AG04450 (cell line): ENCODE data around the gene PALLD. TPM values are rescaled to one million over a fixed set of nuclear protein-coding genes. Genes with fewer than 3 reads are reported as not detected.

ENCODE experiments used
- CTCF ChIA-PET: fragments of 300-600, 350-600 bp; formaldehyde crosslinking; extraction: SDS; loops from one replicate; lab custom pipeline; 2022; ENCODE audit warnings: antibody characterized with exemption, inconsistent platforms; lab: Charles Lee
- POLR2A ChIA-PET: fragments of 350-600 bp; formaldehyde crosslinking; extraction: SDS; loops from one replicate; lab custom pipeline; 2021; ENCODE audit warnings: antibody characterized with exemption, inconsistent platforms; lab: Yijun Ruan, JAX
- DNase-seq: peaks from one replicate; pipeline ENCODE4 v3.0.0-alpha.2; 2011; ENCODE audit warnings: low read depth, low spot score
- H3K27ac ChIP-seq: one replicate; pipeline ENCODE4 v1.5.1; 2012; ENCODE audit warnings: low read depth, low read length, control low read depth
- H3K27me3 ChIP-seq: one replicate; pipeline ENCODE4 v1.6.0; 2012; ENCODE audit warnings: low read length; ENCODE audit not compliant: control insufficient read depth, insufficient read depth
- H3K4me3 ChIP-seq: 2 replicates; pipeline ENCODE4 v1.5.1; 2011; ENCODE audit warnings: mild to moderate bottlenecking, low read depth, low read length, control low read depth
- H3K9me3 ChIP-seq: 2 replicates; pipeline ENCODE4 v1.5.1; 2012; ENCODE audit warnings: low read length; ENCODE audit not compliant: control insufficient read depth, insufficient read depth
- polyA plus RNA-seq: library from polyadenylated mRNA; depleted of rRNA; stranded (reverse); fragments of >200 nt; gene quantifications from 2 replicates; pipeline ENCODE4 v1.2.3, GENCODE V29; 2011
- TF ChIP-seq, protein P1 (sequence below): IDR thresholded peaks from 2 replicates; pipeline ENCODE4 v1.5.1; 2011; ENCODE audit warnings: low read depth, low read length, control low read depth, inconsistent platforms

The PALLD gene
- polyA plus RNA-seq, 1 experiment = 159 TPM

DNA sequence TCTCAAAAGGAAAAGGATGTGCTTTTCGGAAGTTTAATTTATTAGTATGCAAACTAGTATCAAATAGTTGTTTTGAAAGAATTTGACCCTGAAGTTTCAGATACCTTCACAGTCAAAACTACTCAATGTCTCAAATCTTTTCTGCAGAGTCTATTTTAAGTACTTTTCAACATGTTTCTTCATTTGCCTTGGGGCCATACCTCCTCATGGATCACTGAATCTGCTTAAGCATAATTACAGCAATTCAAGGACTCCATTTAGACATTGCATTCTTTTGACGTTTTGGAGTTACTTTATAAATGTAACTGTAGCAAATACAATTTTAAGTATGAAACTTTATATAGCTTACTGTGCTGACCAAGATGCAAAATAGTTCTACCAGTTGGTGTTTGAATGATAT, 25.5 kb downstream of the PALLD start:
- Histone ChIP-seq H3K27me3 (no peaks in the 10 kb centered on the region), H3K27ac (no peak overlapping the region), H3K9me3 (no peaks in the 10 kb centered on the region), H3K4me3 (no peak overlapping the region)
- TF ChIP-seq, protein P1, sequence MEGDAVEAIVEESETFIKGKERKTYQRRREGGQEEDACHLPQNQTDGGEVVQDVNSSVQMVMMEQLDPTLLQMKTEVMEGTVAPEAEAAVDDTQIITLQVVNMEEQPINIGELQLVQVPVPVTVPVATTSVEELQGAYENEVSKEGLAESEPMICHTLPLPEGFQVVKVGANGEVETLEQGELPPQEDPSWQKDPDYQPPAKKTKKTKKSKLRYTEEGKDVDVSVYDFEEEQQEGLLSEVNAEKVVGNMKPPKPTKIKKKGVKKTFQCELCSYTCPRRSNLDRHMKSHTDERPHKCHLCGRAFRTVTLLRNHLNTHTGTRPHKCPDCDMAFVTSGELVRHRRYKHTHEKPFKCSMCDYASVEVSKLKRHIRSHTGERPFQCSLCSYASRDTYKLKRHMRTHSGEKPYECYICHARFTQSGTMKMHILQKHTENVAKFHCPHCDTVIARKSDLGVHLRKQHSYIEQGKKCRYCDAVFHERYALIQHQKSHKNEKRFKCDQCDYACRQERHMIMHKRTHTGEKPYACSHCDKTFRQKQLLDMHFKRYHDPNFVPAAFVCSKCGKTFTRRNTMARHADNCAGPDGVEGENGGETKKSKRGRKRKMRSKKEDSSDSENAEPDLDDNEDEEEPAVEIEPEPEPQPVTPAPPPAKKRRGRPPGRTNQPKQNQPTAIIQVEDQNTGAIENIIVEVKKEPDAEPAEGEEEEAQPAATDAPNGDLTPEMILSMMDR = no peak
- ChIA-PET CTCF (interaction anchor here (0.6 to 1.6 kb wide), 2 partner anchors 63 to 191 kb away, joined by 3 to 5 read pairs; no protein-coding TSS in a partner anchor), POLR2A (interaction anchor here (0.5 to 1.0 kb wide), 2 partner anchors 186 to 202 kb away, joined by 3 to 4 read pairs; no protein-coding TSS in a partner anchor)
- no peak for DNase-seq

DNA sequence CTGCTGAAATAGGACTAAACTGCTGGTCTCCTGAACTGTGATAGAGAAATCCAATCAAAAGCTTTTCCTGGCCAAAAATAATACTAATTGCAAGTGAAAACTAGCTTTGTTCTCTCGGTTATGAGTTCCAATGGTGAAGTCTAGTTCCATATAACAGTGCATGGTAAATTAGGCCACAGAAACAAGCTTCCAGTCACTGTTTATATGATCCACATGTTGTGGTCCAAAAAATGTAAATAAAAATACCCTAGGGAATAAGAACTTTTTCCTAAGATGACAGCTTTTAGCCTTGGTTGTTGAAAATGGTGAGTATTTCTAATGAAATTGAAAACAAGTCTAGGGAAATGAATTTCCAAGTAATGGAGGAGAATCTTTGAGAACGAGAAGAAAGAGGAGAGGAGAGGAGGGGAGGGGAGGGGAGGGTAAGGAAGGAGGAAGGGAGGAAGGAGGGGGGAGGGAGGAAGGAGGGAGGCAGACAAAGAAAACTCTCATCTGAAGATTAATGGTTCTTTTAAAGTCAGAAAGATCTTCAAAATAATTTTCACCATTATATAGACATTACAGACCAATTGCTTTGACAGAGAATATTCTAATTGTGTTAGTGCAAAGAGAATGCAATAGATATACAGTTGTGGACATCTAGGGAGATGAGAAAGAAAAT, 26.1 kb downstream of the PALLD start:
- no peak overlapping the region for H3K27ac ChIP-seq
- no peak for DNase-seq
- CTCF ChIA-PET = interaction anchor here (0.6 to 1.6 kb wide), 5 partner anchors 7 to 273 kb away, joined by 3 to 5 read pairs (median 4); no protein-coding TSS in a partner anchor
- TF ChIP-seq, protein P1 = no peak
- H3K9me3 ChIP-seq = no peaks in the 10 kb centered on the region
- H3K4me3 ChIP-seq = no peak overlapping the region
- H3K27me3 ChIP-seq = no peaks in the 10 kb centered on the region
- POLR2A ChIA-PET = interaction anchor here (0.5 to 1.0 kb wide), 2 partner anchors 185 to 202 kb away, joined by 3 to 4 read pairs; no protein-coding TSS in a partner anchor

DNA sequence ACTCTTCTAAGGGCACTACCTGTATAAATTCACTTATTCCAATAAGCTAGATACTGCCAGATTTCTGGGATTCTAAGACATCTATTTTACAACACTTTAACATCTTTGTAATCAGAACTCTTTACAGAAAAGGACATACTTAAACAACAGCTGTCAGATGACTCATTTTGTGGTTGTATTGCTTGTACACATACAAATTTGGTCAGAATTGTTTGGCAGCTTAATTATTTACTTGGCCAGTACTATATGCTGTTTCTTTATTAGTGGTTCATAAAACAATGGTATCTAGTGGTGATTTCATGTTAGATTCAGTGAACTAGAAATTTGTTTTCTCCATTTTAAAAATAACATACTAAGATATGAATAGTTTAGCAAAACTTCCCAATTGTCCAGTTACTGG, 27.2 kb downstream of the PALLD start:
- H3K27ac ChIP-seq = no peak overlapping the region
- TF ChIP-seq, protein P1 = no peak
- peak; percentile 62 for DNase-seq
- POLR2A ChIA-PET = no interaction called here
- CTCF ChIA-PET = interaction anchor here (1.1 kb wide), 2 partner anchors 8 to 61 kb away, joined by 4 read pairs; no protein-coding TSS in a partner anchor
- no peaks in the 10 kb centered on the region for H3K9me3 ChIP-seq
- no peaks in the 10 kb centered on the region for H3K27me3 ChIP-seq
- H3K4me3 ChIP-seq = no peak overlapping the region

DNA sequence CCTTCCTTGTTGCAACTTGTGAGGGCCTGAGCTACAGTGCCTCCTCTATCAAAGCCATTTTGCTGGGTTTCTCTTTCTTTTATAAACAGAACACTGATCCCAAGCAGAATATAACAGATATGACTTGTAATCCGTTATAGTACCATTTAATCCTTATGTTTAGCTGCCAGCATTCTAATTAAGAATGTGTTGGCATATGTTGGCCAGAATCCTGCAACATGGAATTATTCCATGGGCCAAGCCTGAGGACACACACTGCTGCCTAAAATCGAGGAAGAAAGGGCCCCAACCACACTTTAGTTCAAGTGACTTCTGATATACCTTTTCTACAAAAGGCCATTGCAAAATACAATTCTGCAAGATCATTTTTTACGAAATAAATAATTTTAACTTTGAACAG, 28.0 kb downstream of the PALLD start:
- TF ChIP-seq, protein P1 = no peak
- no peak for DNase-seq
- Histone ChIP-seq H3K27ac (no peak overlapping the region), H3K4me3 (no peak overlapping the region), H3K27me3 (no peaks in the 10 kb centered on the region), H3K9me3 (no peaks in the 10 kb centered on the region)
- POLR2A ChIA-PET = no interaction called here
- CTCF ChIA-PET = interaction anchor here (1.4 to 1.7 kb wide), 2 partner anchors 10 to 400 kb away, joined by 3 to 6 read pairs; no protein-coding TSS in a partner anchor

DNA sequence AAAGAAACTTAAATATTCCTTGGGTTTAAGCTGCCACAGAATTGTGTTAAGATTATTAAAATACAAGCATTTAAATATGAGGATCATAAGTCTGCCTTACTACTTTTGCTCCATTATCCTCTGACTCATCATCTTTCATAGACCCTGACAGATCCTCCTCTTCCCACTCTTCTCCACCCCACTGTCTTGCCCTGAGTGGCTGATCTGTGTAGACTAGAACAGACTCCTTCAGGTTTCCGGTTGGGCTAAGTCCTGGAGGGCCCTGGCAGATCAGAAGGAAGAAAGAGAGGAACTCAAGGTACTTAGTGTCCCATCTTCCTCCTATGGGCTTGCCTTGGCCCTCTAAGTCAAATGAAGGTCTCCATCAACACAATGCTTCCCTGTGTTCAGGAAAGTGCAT, 30.7 kb downstream of the PALLD start:
- no peak overlapping the region for H3K27ac ChIP-seq

More for the DNA sequence above, 30.7 kb downstream of the PALLD start:
- Histone ChIP-seq H3K9me3 (no peaks in the 10 kb centered on the region), H3K4me3 (no peak overlapping the region), H3K27me3 (no peaks in the 10 kb centered on the region)
- ChIA-PET CTCF (interaction anchor here (1.4 kb wide), 1 partner anchor 13 kb away, joined by 5 read pairs; no protein-coding TSS in a partner anchor), POLR2A (no interaction called here)
- DNase-seq = no peak
- TF ChIP-seq, protein P1 = no peak
